Stimulated activated CD8-positive, alpha-beta memory T cell treated with anti-CD3 and anti-CD28 coated beads, Interleukin-7, amount 100 ng/mL, for 4 hours (primary cell): Measurements from ENCODE around the gene IKZF1.
"Not testable (repeated sequence)": the region's sequence is repeated elsewhere in the genome, so short reads cannot be mapped to it uniquely, and the experiment has no call there.

Source experiments
- DNase-seq, 2 donors: peaks; one replicate each; pipeline ENCODE4 v3.0.0-alpha.2; 2020; ENCODE audit warnings: low read depth in 2 of 2

Gene IKZF1

GRCh38 chr7:50334341-50334994, 30.0 kb downstream of the IKZF1 start:
- DNase-seq: no peak

GRCh38 chr7:50335230-50335794, 30.8 kb downstream of the IKZF1 start:
- DNase-seq: no peak

GRCh38 chr7:50335795-50336754, 31.6 kb downstream of the IKZF1 start:
- peak; percentile 86 to 87 for DNase-seq

- DNase-seq: no peak
These were observed 32.6 kb downstream of the IKZF1 start for GRCh38 chr7:50336894-50337703.

GRCh38 chr7:50339472-50339871, 35.0 kb downstream of the IKZF1 start:
- DNase-seq: not testable (repeated sequence)

GRCh38 chr7:50339990-50340500, 35.5 kb downstream of the IKZF1 start:
- peak; percentile 50 to 57 for DNase-seq

- no peak for DNase-seq
These were observed 37.2 kb downstream of the IKZF1 start for GRCh38 chr7:50341724-50342123.

- DNase-seq: peak; percentile 53 to 61
These were observed 38.1 kb downstream of the IKZF1 start for GRCh38 chr7:50342616-50343114.

GRCh38 chr7:50346545-50347497, 42.3 kb downstream of the IKZF1 start:
- no peak for DNase-seq

GRCh38 chr7:50347693-50348092, 43.2 kb downstream of the IKZF1 start:
- DNase-seq: no peak

GRCh38 chr7:50348469-50349162, 44.1 kb downstream of the IKZF1 start:
- no peak for DNase-seq

- no peak for DNase-seq
These were observed 44.9 kb downstream of the IKZF1 start for GRCh38 chr7:50349399-50349798.

- peak; percentile 66 to 68 for DNase-seq
These were observed 45.7 kb downstream of the IKZF1 start for GRCh38 chr7:50349963-50350944.

- DNase-seq: no peak
These were observed 46.8 kb downstream of the IKZF1 start for GRCh38 chr7:50351267-50351666.

GRCh38 chr7:50352282-50352681, 47.8 kb downstream of the IKZF1 start:
- no peak for DNase-seq

GRCh38 chr7:50352751-50353150, 48.2 kb downstream of the IKZF1 start:
- DNase-seq: no peak

GRCh38 chr7:50353201-50353600, 48.7 kb downstream of the IKZF1 start:
- DNase-seq: no peak

- DNase-seq: no peak
These were observed 49.5 kb downstream of the IKZF1 start for GRCh38 chr7:50353894-50354595.
